Small intestine (tissue), 7 donors: ENCODE data around the gene EEFSEC. TPM values are rescaled to one million over a fixed set of nuclear protein-coding genes. Genes with fewer than 3 reads are reported as not detected.

Experiments used
- DNase-seq, 2 donors: peaks; one replicate each; pipeline versions ENCODE4 v3.0.0 to v3.0.0-alpha.2; 2013
- FAIRE-seq: peaks from 2 replicates; lab custom pipeline; 2012; peaks lifted over from hg19 to GRCh38; lab: Jason Lieb, UNC
- H3K27ac ChIP-seq, 3 donors: one replicate each; pipeline ENCODE4 v1.5.1; 2013; ENCODE audit warnings: low read length in 2 of 3, mild to moderate bottlenecking in 2 of 3, control low read depth in 1 of 3, inconsistent platforms in 1 of 3, low read depth in 1 of 3, moderate library complexity in 1 of 3
- H3K27me3 ChIP-seq, 3 donors: one replicate each; pipeline ENCODE4 v1.6.1; 2013; ENCODE audit warnings: low read length in 3 of 3, inconsistent platforms in 1 of 3; ENCODE audit not compliant: control insufficient read depth in 3 of 3, insufficient read depth in 3 of 3
- H3K36me3 ChIP-seq, 3 donors: one replicate each; pipeline ENCODE4 v1.6.1; 2013; ENCODE audit warnings: low read length in 3 of 3, inconsistent platforms in 1 of 3, low read depth in 1 of 3, mild to moderate bottlenecking in 1 of 3, moderate library complexity in 1 of 3; ENCODE audit not compliant: control insufficient read depth in 3 of 3, insufficient read depth in 2 of 3
- H3K4me1 ChIP-seq, 3 donors: one replicate each; pipeline ENCODE4 v1.6.1; 2013; ENCODE audit warnings: low read length in 2 of 3, inconsistent platforms in 1 of 3, low read depth in 1 of 3, mild to moderate bottlenecking in 1 of 3, moderate library complexity in 1 of 3; ENCODE audit not compliant: control insufficient read depth in 3 of 3, insufficient read depth in 2 of 3
- H3K4me3 ChIP-seq, 3 donors: one replicate each; pipeline ENCODE4 v1.5.1; 2013; ENCODE audit warnings: low read length in 3 of 3, control low read depth in 1 of 3, inconsistent platforms in 1 of 3, low read depth in 1 of 3, mild to moderate bottlenecking in 1 of 3, moderate library complexity in 1 of 3
- H3K9me3 ChIP-seq, 2 donors: one replicate each; pipeline ENCODE4 v1.6.1; 2013; ENCODE audit warnings: low read depth in 1 of 2, low read length in 1 of 2; ENCODE audit not compliant: control insufficient read depth in 2 of 2, insufficient read depth in 1 of 2
- WGBS, 3 donors: extraction: QIAGEN DNeasy Blood & Tissue Kit; methylation state at CpG; one replicate each; pipeline ENCODE4 v1.1.7; 2013; 5-methylcytosine and 5-hydroxymethylcytosine counted together
- polyA plus RNA-seq, 4 donors: library from polyadenylated mRNA; stranded (reverse) in 3 of 4; unstranded in 1 of 4; fragments of 200-250 nt in 3 of 4; fragments of 120-200 nt in 1 of 4; gene quantifications; one replicate each; pipeline versions ENCODE4 v1.2.1 to v1.2.3, GENCODE V29; 2013
- donor health status: healthy with polysubstance abuse.
- donor health status: control.
- donor health status: control.
- donor health status: Bipolar disorder and iron deficiency.
- donor health status: healthy.

EEFSEC gene
- polyA plus RNA-seq, 4 donors = 4.9 to 29.0 (median 10.2) TPM

- Histone ChIP-seq H3K9me3 (no peaks in the 10 kb centered on the region), H3K4me1 (peaks cover 0 to 31% (median 0%) of the 10 kb centered on the region in 3 donors), H3K27ac (peak overlapping the region in 1 of 3 donors; percentile 50), H3K36me3 (peaks cover 0 to 51% (median 0%) of the 10 kb centered on the region in 3 donors), H3K27me3 (no peaks in the 10 kb centered on the region), H3K4me3 (no peak overlapping the region)
- WGBS, 3 donors = 49 to 87% (median 76%) methylated on average over 17 of the region's 17 CpGs
- DNase-seq = peak in 1 of 2 donors; percentile 36
- FAIRE-seq = no peak
Measured at GRCh38 chr3:128278761-128279600, 125.7 kb downstream of the EEFSEC start.

- WGBS, 3 donors = 71 to 73% (median 73%) methylated on average over 3 of the region's 3 CpGs
- Histone ChIP-seq H3K4me1 (peaks cover 0 to 31% (median 0%) of the 10 kb centered on the region in 3 donors), H3K36me3 (peaks cover 0 to 49% (median 0%) of the 10 kb centered on the region in 3 donors), H3K9me3 (no peaks in the 10 kb centered on the region), H3K4me3 (no peak overlapping the region), H3K27ac (peak overlapping the region in 1 of 3 donors; percentile 50), H3K27me3 (no peaks in the 10 kb centered on the region)
- DNase-seq = no peak
- no peak for FAIRE-seq
Measured at GRCh38 chr3:128279601-128279880, 126.3 kb downstream of the EEFSEC start.

GRCh38 chr3:128280481-128281052 lies 127.3 kb downstream of the EEFSEC start:
- peaks cover 0 to 31% (median 0%) of the 10 kb centered on the region in 3 donors for H3K4me1 ChIP-seq
- no peaks in the 10 kb centered on the region for H3K27me3 ChIP-seq
- 82 to 92% (median 84%) methylated on average over 8 of the region's 8 CpGs for WGBS, 3 donors
- H3K36me3 ChIP-seq = peaks cover 0 to 53% (median 0%) of the 10 kb centered on the region in 3 donors
- peak overlapping the region in 1 of 3 donors; percentile 17 for H3K27ac ChIP-seq
- H3K4me3 ChIP-seq = no peak overlapping the region
- FAIRE-seq (no peak), DNase-seq (peak in 1 of 2 donors; percentile 5)
- H3K9me3 ChIP-seq = no peaks in the 10 kb centered on the region

GRCh38 chr3:128281056-128281455 lies 127.8 kb downstream of the EEFSEC start:
- WGBS, 3 donors = 60 to 84% (median 68%) methylated on average over 2 of the region's 2 CpGs
- no peak overlapping the region for H3K27ac ChIP-seq
- DNase-seq (no peak), FAIRE-seq (no peak)
- H3K27me3 ChIP-seq = no peaks in the 10 kb centered on the region
- H3K36me3 ChIP-seq = peaks cover 0 to 50% (median 0%) of the 10 kb centered on the region in 3 donors
- no peaks in the 10 kb centered on the region for H3K9me3 ChIP-seq
- no peak overlapping the region for H3K4me3 ChIP-seq
- H3K4me1 ChIP-seq = peaks cover 0 to 31% (median 0%) of the 10 kb centered on the region in 3 donors

- Histone ChIP-seq H3K4me1 (peaks cover 0 to 31% (median 0%) of the 10 kb centered on the region in 3 donors), H3K9me3 (no peaks in the 10 kb centered on the region), H3K27ac (no peak overlapping the region), H3K36me3 (peaks cover 0 to 50% (median 0%) of the 10 kb centered on the region in 3 donors), H3K27me3 (no peaks in the 10 kb centered on the region), H3K4me3 (no peak overlapping the region)
- FAIRE-seq = no peak
- DNase-seq = no peak
- 80 to 92% (median 87%) methylated on average over 11 of the region's 11 CpGs for WGBS, 3 donors
Measured at GRCh38 chr3:128281461-128282367, 128.4 kb downstream of the EEFSEC start.

GRCh38 chr3:128282380-128283196 lies 129.3 kb downstream of the EEFSEC start:
- Histone ChIP-seq H3K4me3 (no peak overlapping the region), H3K4me1 (peaks cover 0 to 31% (median 0%) of the 10 kb centered on the region in 3 donors), H3K27me3 (no peaks in the 10 kb centered on the region), H3K36me3 (peaks cover 0 to 52% (median 0%) of the 10 kb centered on the region in 3 donors), H3K9me3 (no peaks in the 10 kb centered on the region), H3K27ac (no peak overlapping the region)
- no peak for DNase-seq
- no peak for FAIRE-seq
- WGBS, 3 donors = 69 to 90% (median 76%) methylated on average over 16 of the region's 16 CpGs

- Histone ChIP-seq H3K27ac (no peak overlapping the region), H3K4me3 (no peak overlapping the region), H3K9me3 (no peaks in the 10 kb centered on the region), H3K36me3 (peaks cover 0 to 51% (median 0%) of the 10 kb centered on the region in 3 donors), H3K4me1 (peaks cover 0 to 27% (median 0%) of the 10 kb centered on the region in 3 donors), H3K27me3 (no peaks in the 10 kb centered on the region)
- FAIRE-seq = no peak
- no peak for DNase-seq
- 89 to 95% (median 95%) methylated on average over 3 of the region's 3 CpGs for WGBS, 3 donors
Measured at GRCh38 chr3:128283421-128283820, 130.1 kb downstream of the EEFSEC start.
